Stimulated activated CD8-positive, alpha-beta memory T cell treated with anti-CD3 and anti-CD28 coated beads, Interleukin-2, amount 100 ng/mL, for 48 hours (primary cell): Measurements from ENCODE around the gene LTBP1.

ENCODE experiments used
- DNase-seq, 2 donors: peaks; one replicate each; pipeline ENCODE4 v3.0.0-alpha.2; 2020; ENCODE audit warnings: low read depth in 2 of 2

Gene LTBP1

GRCh38 chr2:33111002-33111446, 164.3 kb downstream of the LTBP1 start:
- DNase-seq: no peak

DNA sequence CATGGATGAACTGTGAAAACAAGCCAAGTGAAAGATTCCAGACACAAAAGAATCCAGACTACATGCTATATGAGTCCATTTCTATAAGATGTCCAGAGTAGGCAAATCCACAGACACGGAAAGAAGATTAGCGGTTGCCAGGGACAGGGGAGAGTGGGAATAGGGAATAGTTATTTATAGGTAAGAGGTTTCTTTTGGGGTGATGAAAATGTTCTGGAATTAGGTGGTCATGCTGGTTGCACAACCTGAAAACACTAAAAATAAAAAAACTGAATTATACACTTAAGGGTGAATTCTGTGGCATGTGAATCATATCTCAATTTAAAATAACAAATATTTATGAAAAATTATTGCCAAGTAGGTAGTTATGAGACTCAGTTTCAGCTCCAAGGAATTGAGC, 168.4 kb downstream of the LTBP1 start:
- DNase-seq: no peak

DNA sequence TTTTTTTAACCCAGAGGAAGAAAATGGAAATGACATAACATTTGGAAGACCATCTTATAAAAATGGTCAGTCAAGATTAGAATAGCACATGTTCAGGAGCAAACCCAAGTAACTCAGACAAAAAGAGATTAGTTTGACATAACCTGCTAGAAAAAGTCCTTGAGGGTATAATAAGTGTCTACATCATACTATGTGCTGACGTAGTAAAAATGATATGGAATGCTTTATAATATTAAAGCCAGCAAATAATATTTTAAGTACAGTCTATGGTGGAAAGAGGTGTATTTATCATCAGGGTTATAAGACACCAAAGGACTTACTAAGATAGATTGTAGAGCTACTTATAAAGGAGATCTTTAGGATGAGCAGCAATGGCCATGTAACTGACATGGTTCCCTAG, 169.0 kb downstream of the LTBP1 start:
- DNase-seq: no peak

GRCh38 chr2:33116799-33117198, 170.0 kb downstream of the LTBP1 start:
- DNase-seq: no peak

- DNase-seq: no peak
Measured at GRCh38 chr2:33118651-33119050, 171.9 kb downstream of the LTBP1 start.

- DNase-seq: no peak
Measured at GRCh38 chr2:33121416-33121815, 174.7 kb downstream of the LTBP1 start.

- DNase-seq: no peak
Measured at GRCh38 chr2:33121925-33122324, 175.2 kb downstream of the LTBP1 start.

GRCh38 chr2:33122726-33123125, 176.0 kb downstream of the LTBP1 start:
- DNase-seq: no peak

GRCh38 chr2:33123216-33123615, 176.5 kb downstream of the LTBP1 start:
- DNase-seq: no peak

- no peak for DNase-seq
Measured at GRCh38 chr2:33126552-33126951, 179.8 kb downstream of the LTBP1 start.

DNA sequence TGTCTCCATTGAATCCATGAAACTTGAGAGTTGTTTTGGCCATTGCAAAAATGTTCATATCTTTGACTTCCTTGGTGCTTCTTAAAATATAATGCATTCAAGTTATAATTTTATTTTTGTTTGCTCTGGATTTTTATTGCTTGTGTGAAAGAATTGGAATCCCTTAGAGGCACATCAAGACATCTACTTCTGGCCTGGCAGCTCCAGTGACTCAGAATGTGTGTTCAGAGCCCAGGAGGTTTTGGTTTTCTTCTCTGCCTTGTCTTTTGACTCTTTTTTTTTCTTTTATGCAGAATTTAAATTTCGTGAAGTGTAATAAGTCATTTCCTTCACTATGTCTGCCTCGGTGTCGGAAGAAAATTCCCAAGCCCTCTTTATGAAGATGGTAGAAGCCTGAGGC, 180.2 kb downstream of the LTBP1 start:
- DNase-seq: no peak

DNA sequence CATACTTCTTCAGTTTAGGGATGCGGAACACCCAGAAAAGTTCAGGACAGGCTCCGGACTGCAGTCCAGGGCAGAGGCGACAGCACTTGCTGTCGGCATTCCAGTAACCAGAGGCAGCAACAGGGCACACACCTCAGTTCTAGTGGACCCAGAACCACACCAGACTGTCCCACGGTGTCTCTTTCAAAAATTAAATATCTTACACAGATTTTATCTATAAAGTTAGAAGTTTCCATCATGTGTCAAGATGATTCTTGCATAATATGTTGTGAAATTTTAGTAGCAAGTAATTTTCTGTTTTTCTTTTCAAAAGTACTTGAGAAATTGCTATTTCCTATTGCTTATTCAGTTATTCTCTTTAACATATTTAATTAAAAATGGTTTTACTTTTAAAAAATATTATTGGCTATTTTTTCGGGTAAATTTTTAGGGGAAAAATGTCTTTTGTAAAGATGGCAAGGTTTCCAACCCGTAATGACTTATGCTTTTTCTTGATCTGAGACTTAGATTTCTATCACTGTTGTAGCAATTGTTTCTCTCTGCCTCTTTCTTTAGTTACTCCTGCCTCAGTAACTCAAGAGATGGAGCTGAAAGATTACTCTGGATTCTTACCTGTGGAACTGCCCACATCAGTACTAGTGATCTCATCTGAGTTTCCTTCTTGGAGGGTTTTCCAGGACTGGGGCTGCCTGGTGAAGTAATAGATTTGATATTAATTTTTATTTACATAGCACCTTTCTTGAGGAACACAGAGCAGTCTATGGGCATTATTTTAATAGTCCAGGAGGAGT, 182.7 kb downstream of the LTBP1 start:
- DNase-seq: no peak

- no peak for DNase-seq
Measured at GRCh38 chr2:33130054-33130447, 183.3 kb downstream of the LTBP1 start.

DNA sequence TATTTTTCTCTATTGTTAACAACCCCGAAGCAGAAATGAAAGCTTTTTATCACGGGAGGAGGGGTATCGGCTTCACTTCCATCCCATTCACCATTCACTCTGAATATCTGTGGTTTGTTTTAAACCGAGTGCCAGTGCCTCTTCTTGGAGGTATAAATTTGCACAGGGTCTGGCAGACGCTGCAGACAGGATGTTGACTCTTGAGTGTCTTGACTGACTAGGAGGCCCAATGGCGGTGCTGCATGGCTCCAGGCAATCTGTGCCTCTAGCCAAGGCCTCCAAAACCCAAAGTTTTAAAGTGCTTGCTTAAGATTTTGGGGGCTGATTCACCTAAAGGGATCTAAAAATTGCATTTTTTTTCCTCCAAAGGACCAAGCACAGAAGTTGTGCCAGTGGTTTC, 183.8 kb downstream of the LTBP1 start:
- no peak for DNase-seq

- DNase-seq: no peak
Measured at GRCh38 chr2:33131111-33131510, 184.4 kb downstream of the LTBP1 start.

DNA sequence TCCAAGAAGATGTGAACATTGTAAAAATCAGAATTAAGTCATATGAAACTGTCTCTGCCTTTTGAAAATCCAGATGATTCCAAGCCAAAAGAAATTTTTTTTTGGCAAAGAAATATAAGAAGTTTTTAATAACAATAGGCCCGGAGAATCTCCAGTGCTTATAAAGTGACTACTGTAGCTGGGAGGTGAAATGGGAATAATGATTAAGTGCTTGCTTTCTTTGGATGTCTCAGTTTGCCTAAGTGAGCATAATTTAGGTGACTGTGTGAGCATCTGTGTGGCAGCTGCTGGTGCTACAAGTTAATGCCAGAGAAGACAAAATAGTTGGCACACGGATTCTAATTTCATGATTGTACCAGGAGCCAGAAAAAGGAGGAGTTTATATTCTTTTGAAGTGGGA, 185.0 kb downstream of the LTBP1 start:
- DNase-seq: no peak

DNA sequence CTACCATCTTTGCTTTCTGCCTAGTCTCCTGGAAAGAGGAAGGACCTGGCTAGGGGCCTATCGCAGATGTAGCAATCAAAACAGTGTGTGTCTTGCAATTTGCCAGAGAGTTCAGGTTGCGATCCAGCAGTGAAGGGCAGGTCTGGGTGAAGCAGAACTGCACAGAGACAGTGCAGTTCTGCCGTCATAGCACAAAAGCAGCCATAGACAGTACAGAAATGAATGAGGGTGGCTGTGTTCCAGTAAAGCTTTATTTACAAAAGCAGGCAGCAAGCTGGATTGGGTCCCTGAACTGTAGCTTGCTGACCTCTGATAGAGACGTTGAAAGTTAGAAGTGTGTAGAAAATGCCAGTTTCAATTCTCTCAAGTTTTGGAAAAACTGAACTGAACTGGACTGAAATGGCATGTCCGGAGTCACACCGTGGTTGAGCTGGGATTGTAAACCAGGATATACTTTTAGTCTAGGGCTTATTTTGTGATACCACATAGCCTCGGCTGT, 186.8 kb downstream of the LTBP1 start:
- no peak for DNase-seq

DNA sequence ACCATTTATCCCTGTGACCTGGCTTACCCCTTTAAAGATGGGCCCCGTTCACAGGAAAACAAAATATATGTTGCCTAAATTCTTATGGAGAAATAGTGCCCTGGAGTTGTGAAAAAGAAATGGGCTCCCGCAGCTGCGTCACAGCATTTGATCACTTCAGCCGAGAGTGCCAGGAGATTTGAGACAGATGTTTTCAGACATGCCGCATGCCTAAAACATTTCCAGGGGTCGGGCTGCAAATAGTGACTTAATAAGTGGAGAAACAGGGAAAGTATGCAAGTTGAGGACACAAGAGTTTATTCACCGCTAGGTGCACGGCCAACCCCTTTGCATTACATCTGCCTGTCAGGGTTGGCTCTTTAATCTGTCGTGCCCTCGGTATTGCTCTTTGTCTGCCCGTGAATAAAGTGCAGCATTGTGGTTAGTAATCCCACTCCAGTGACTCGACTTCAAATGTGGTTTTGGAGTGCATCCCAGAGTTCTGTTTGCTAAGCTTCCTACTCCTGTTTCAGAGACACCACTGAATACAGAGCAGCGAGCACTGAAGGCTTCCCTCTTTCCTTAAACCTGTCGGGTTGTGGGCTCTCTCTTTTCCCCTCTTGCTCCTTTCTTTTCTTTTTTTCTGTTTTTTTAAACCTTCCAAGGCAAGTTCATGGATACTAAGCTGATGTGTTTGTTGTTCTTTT, 187.5 kb downstream of the LTBP1 start:
- no peak for DNase-seq

- DNase-seq: no peak
Measured at GRCh38 chr2:33134791-33135560, 188.2 kb downstream of the LTBP1 start.

DNA sequence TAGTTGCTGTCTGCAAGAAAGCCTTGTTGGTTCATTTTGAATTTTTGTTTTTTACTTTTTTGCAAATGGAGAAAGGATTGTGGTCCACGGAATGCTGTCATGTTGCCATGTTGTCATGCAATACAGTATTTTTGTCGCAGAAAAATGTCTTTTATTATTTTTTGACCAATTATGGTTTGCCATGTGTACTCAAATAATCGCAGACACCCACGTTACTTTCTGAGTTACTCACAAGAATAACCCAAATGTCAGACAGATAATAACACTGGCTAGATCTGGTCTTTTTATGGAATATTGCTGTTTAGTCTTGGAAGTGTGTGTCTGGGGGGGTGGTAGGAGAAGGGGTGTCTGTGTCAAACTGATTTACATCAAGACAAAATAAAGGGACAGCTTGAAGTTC, 188.9 kb downstream of the LTBP1 start:
- no peak for DNase-seq

- no peak for DNase-seq
Measured at GRCh38 chr2:33136056-33136455, 189.3 kb downstream of the LTBP1 start.

DNA sequence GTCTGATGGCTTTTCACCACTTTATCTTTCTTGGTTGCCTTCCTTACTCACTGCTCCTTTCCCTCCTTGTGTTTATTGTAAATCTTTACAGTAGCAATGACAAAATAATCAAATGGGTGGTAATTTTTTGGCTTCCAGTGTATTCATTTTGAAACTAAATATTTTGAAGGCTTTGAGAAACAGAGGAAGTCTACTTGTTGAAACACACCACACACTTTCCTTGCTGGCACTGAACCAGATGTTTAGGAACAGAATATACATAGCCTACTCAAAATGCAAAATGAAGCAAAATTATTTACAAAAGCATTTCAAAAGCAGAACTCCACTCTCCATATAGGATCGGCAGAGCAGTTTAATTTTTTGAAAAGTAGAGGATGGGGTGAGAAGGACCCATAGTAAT, 189.8 kb downstream of the LTBP1 start:
- DNase-seq: no peak
